ENCODE measurements around the gene GNPDA2. TPM values are rescaled to one million over a fixed set of nuclear protein-coding genes. Genes with fewer than 3 reads are reported as not detected.

Gene GNPDA2
- total and polyA plus RNA-seq, 4 donors = 8.6 to 28.9 (median 12.1) TPM

DNA sequence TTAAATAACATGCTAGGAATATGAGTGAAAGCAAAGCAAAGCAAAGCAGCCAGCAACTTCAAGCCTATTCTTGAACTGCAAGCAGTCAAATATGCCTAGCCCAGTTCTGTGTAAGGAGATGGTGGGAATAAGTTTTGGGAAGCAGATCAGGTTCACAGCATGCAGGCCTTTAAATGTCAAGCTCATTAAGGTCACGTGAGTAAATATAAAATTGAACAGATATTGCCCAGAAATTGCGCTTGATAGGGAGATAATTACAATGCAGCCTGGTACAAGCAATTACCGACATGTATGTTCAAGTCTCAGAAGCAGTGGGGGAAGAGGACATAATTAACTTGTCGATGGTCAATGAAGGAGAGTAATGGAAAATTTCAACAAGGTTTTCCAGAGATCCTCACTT is 6.0 kb downstream of the GNPDA2 start:
- DNase-seq (no peak), ATAC-seq (ENCODE audit: insufficient read depth, low FRiP score) (no peak)
- Histone ChIP-seq H3K36me3 (ENCODE audit: control insufficient read depth in 4 of 4, insufficient read depth in 4 of 4, low read length in 4 of 4) (peaks cover 0 to 4% (median 0%) of the 10 kb centered on the region in 4 donors), H3K4me1 (ENCODE audit: control insufficient read depth in 5 of 5, insufficient read depth in 5 of 5, low read length in 5 of 5) (peaks cover 0 to 5% (median 4%) of the 10 kb centered on the region in 5 donors), H3K9ac (ENCODE audit: insufficient read depth in 1 of 2, low read length in 2 of 2) (no peak overlapping the region), H3K9me3 (ENCODE audit: control insufficient read depth in 4 of 4, insufficient read depth in 3 of 4, low read length in 3 of 4) (no peaks in the 10 kb centered on the region), H3K27me3 (ENCODE audit: control insufficient read depth in 3 of 3, insufficient read depth in 3 of 3, low read length in 2 of 3) (no peaks in the 10 kb centered on the region), H3K4me3 (no peak overlapping the region), H3K27ac (ENCODE audit: low read depth in 1 of 2, low read length in 1 of 2) (no peak overlapping the region)
- TF ChIP-seq, protein P1, sequence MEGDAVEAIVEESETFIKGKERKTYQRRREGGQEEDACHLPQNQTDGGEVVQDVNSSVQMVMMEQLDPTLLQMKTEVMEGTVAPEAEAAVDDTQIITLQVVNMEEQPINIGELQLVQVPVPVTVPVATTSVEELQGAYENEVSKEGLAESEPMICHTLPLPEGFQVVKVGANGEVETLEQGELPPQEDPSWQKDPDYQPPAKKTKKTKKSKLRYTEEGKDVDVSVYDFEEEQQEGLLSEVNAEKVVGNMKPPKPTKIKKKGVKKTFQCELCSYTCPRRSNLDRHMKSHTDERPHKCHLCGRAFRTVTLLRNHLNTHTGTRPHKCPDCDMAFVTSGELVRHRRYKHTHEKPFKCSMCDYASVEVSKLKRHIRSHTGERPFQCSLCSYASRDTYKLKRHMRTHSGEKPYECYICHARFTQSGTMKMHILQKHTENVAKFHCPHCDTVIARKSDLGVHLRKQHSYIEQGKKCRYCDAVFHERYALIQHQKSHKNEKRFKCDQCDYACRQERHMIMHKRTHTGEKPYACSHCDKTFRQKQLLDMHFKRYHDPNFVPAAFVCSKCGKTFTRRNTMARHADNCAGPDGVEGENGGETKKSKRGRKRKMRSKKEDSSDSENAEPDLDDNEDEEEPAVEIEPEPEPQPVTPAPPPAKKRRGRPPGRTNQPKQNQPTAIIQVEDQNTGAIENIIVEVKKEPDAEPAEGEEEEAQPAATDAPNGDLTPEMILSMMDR (IDR thresholded peaks at IDR 0.05; ENCODE audit: control extremely low read depth, extremely low read depth) = no peak
- 94 to 96% methylated on average over 4 of the region's 4 CpGs for WGBS, 2 donors

DNA sequence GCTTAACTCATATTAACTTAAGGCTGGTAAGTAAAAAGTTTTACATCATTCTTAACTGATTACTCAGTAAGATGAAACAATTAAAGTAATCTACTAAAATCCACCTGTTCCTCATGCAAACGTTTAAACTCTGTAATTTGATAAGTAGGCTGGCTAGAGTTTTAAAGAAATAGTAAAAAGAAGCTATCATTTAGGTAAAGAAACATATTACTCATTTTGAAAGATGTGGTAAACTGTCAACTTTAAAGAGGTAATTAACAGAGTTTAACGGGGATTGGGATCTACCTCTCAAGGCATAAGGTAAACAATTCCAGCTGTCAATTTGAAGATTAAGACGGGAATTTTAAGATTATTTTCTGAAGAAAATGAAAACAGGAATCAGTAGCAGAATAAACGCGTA is 9.8 kb downstream of the GNPDA2 start:
- H3K27me3 ChIP-seq (ENCODE audit: control insufficient read depth in 3 of 3, insufficient read depth in 3 of 3, low read length in 2 of 3) = no peaks in the 10 kb centered on the region
- no peak overlapping the region for H3K4me3 ChIP-seq
- no peak overlapping the region for H3K9ac ChIP-seq (ENCODE audit: insufficient read depth in 1 of 2, low read length in 2 of 2)
- TF ChIP-seq, protein P1 (IDR thresholded peaks at IDR 0.05; ENCODE audit: control extremely low read depth, extremely low read depth) = no peak
- no peaks in the 10 kb centered on the region for H3K9me3 ChIP-seq (ENCODE audit: control insufficient read depth in 4 of 4, insufficient read depth in 3 of 4, low read length in 3 of 4)
- peaks cover 0 to 4% (median 2%) of the 10 kb centered on the region in 4 donors for H3K36me3 ChIP-seq (ENCODE audit: control insufficient read depth in 4 of 4, insufficient read depth in 4 of 4, low read length in 4 of 4)
- 61 to 81% methylated on average over 5 of the region's 5 CpGs for WGBS, 2 donors
- no peak for DNase-seq
- H3K4me1 ChIP-seq (ENCODE audit: control insufficient read depth in 5 of 5, insufficient read depth in 5 of 5, low read length in 5 of 5) = peaks cover 0 to 2% (median 0%) of the 10 kb centered on the region in 5 donors
- no peak for ATAC-seq (ENCODE audit: insufficient read depth, low FRiP score)
- H3K27ac ChIP-seq (ENCODE audit: low read depth in 1 of 2, low read length in 1 of 2) = no peak overlapping the region

DNA sequence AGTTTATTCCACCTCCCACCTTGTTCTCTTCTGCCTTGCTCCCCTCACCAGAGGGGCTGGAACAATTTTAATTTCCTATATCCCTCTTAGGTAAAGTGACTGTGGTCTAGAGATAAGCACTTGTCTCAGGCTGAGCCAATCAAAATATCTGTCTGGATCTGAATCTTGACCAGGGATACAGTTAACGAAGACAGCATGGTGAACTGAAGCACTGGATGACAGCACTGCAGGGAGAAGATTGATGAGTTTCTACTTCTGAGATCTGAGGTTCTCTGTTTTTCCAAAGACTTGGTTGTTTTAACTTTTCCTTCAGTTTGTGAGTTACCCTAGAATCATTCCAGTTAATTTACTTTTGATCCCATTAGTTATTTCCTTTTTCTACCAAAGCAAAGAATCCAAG is 13.2 kb downstream of the GNPDA2 start:
- WGBS, 2 donors = 95 to 96% methylated on average over 1 of the region's 1 CpG
- H3K9me3 ChIP-seq (ENCODE audit: control insufficient read depth in 4 of 4, insufficient read depth in 3 of 4, low read length in 3 of 4) = no peaks in the 10 kb centered on the region
- no peak overlapping the region for H3K4me3 ChIP-seq
- no peaks in the 10 kb centered on the region for H3K27me3 ChIP-seq (ENCODE audit: control insufficient read depth in 3 of 3, insufficient read depth in 3 of 3, low read length in 2 of 3)
- TF ChIP-seq, protein P1 (IDR thresholded peaks at IDR 0.05; ENCODE audit: control extremely low read depth, extremely low read depth) = no peak
- no peak overlapping the region for H3K9ac ChIP-seq (ENCODE audit: insufficient read depth in 1 of 2, low read length in 2 of 2)
- no peak for ATAC-seq (ENCODE audit: insufficient read depth, low FRiP score)
- no peak for DNase-seq
- H3K4me1 ChIP-seq (ENCODE audit: control insufficient read depth in 5 of 5, insufficient read depth in 5 of 5, low read length in 5 of 5) = peaks cover 0 to 2% (median 0%) of the 10 kb centered on the region in 5 donors
- no peak overlapping the region for H3K27ac ChIP-seq (ENCODE audit: low read depth in 1 of 2, low read length in 1 of 2)
- peaks cover 0 to 2% (median 1%) of the 10 kb centered on the region in 4 donors for H3K36me3 ChIP-seq (ENCODE audit: control insufficient read depth in 4 of 4, insufficient read depth in 4 of 4, low read length in 4 of 4)

DNA sequence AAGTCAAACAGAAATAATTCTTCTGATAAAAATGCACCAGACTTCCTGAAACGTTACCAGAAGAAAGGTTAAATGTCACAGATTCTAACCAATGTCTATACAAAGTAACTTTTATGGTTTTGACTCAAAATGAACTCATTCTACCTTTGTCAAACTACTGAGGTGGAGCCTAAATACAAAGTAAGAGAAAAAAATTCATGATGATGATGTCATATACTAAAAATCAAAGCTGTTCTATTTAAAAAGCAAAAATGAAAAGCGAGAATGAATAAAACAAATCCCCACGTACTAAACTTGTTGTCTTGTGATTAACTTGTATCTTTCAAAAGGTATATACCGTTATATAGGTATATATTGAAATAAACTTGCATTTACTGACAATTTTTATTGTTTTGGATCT is 21.7 kb downstream of the GNPDA2 start:
- H3K27me3 ChIP-seq (ENCODE audit: control insufficient read depth in 3 of 3, insufficient read depth in 3 of 3, low read length in 2 of 3) = no peaks in the 10 kb centered on the region
- no peak overlapping the region for H3K27ac ChIP-seq (ENCODE audit: low read depth in 1 of 2, low read length in 1 of 2)
- H3K4me3 ChIP-seq = no peak overlapping the region
- TF ChIP-seq, protein P1 (IDR thresholded peaks at IDR 0.05; ENCODE audit: control extremely low read depth, extremely low read depth) = no peak
- ATAC-seq (ENCODE audit: insufficient read depth, low FRiP score) = no peak
- H3K4me1 ChIP-seq (ENCODE audit: control insufficient read depth in 5 of 5, insufficient read depth in 5 of 5, low read length in 5 of 5) = peaks cover 0 to 3% (median 0%) of the 10 kb centered on the region in 5 donors
- peaks cover 1 to 34% (median 17%) of the 10 kb centered on the region in 4 donors for H3K36me3 ChIP-seq (ENCODE audit: control insufficient read depth in 4 of 4, insufficient read depth in 4 of 4, low read length in 4 of 4)
- no peak for DNase-seq
- no peak overlapping the region for H3K9ac ChIP-seq (ENCODE audit: insufficient read depth in 1 of 2, low read length in 2 of 2)
- no peaks in the 10 kb centered on the region for H3K9me3 ChIP-seq (ENCODE audit: control insufficient read depth in 4 of 4, insufficient read depth in 3 of 4, low read length in 3 of 4)
- WGBS, 2 donors = 90 to 94% methylated on average over 4 of the region's 4 CpGs
